Left lung (tissue), 10 donors: ENCODE measurements around the gene ADGRE3. TPM values are rescaled to one million over a fixed set of nuclear protein-coding genes. Genes with fewer than 3 reads are reported as not detected.
"Not testable (repeated sequence)": the region's sequence is repeated elsewhere in the genome, so short reads cannot be mapped to it uniquely, and the experiment has no call there.

Source experiments
- ATAC-seq: fragments of 200-7000 bp; cut with Tn5 transposase; one replicate; pipeline ENCODE4 v1.9.1; 2020; ENCODE audit warnings: moderate library complexity
- DNase-seq, 4 donors: peaks; one replicate each; pipeline ENCODE4 v3.0.0-alpha.2; 2013 to 2020
- H3K27ac ChIP-seq, 2 donors: fragments of 200-600 bp; sonication (generic) in 1 of 2; one replicate each; pipeline versions ENCODE4 v1.5.0 to v1.8.0; 2020 to 2021
- H3K27me3 ChIP-seq, 2 donors: fragments of 200-600 bp; sonication (generic) in 1 of 2; one replicate each; pipeline versions ENCODE4 v1.5.0 to v1.8.0; 2020 to 2021
- H3K36me3 ChIP-seq, 2 donors: fragments of 200-600 bp; sonication (generic) in 1 of 2; one replicate each; pipeline versions ENCODE4 v1.5.0 to v1.8.0; 2020 to 2021
- H3K4me1 ChIP-seq, 2 donors: fragments of 200-600 bp; one replicate each; pipeline ENCODE4 v1.8.0; 2021
- H3K4me3 ChIP-seq, 2 donors: fragments of 200-600 bp; sonication (generic) in 1 of 2; one replicate each; pipeline versions ENCODE4 v1.5.0 to v1.8.0; 2020 to 2021; ENCODE audit warnings: mild to moderate bottlenecking in 1 of 2
- H3K9me3 ChIP-seq, 2 donors: fragments of 200-600 bp; sonication (generic) in 1 of 2; one replicate each; pipeline versions ENCODE4 v1.5.0 to v1.8.0; 2020 to 2021
- intact Hi-C, 2 donors: fragments of 100-400 bp; cut with DNase I; formaldehyde crosslinking; loops; one replicate each; pipeline versions ENCODE4 v1.11.2 to v1.14.2; 2022
- polyA plus RNA-seq, 6 donors: library from polyadenylated mRNA; unstranded; fragments of 120-200 nt; gene quantifications; one replicate each; pipeline ENCODE4 v1.2.1, GENCODE V29; 2013; ENCODE audit not compliant: insufficient read length in 6 of 6
- total RNA-seq, 2 donors: library from RNA; stranded (reverse); fragmentation: NEBNext Ultra II Directional; extraction: Animal tissue kit (Norgen Biotek cat#: 25700); gene quantifications; one replicate each; pipeline ENCODE4 v1.2.1, GENCODE V29; 2021
- TF ChIP-seq, protein P1 (sequence below), 2 donors: fragments of 200-600 bp; sonication (generic) in 1 of 2; IDR thresholded peaks; one replicate each; pipeline versions ENCODE4 v1.5.0 to v1.8.0; 2021; ENCODE audit warnings: antibody characterized with exemption in 2 of 2
- donor health status: DM: no; HTN: yes; CAD: no.
- donor health status: DM: no; HTN: no; CAD: no.

ADGRE3 gene
- total and polyA plus RNA-seq, 8 donors = 0.13 to 0.84 (median 0.20) TPM; not detected in 2

DNA sequence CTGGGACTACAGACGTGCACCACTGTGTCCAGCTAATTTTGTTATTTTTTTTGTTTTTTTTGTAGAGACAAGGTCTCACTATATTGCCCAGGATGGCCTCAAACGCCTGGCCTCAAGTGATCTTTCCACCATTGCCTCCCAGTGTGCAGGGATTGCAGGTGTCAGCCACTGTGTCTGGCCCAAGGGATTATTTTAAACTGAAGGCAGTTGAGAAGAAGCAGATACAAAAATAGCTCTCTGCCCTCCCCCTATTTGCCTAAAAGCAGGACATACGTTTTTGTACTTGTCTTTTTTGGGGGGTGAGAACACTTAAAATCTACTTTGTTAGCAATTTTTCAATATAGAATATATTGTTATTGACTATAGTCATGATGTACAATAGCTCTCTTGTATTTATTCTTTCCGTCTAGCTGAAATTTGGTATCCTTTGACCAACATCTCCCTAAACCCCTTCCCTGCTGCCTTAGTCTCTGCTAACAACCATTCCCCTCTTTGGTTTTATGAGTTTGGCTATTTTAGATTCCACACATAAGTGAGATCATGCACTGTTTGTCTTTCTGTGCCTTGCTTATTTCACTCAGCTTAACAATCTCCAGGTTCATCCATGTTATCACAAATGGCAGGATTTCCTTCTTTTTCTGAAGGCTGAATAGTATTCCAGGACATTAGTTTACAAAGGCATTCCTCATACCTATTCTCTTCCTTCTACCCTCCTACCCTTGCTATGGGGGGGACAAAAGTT lies 34.9 kb downstream of the ADGRE3 start:
- H3K9me3 ChIP-seq = peaks cover 0 to 16% of the 10 kb centered on the region in 2 donors
- H3K27ac ChIP-seq = no peak overlapping the region
- H3K27me3 ChIP-seq = peaks cover 0 to 21% of the 10 kb centered on the region in 2 donors
- H3K36me3 ChIP-seq = no peaks in the 10 kb centered on the region
- no peak overlapping the region for H3K4me3 ChIP-seq
- DNase-seq = no peak
- TF ChIP-seq, protein P1, sequence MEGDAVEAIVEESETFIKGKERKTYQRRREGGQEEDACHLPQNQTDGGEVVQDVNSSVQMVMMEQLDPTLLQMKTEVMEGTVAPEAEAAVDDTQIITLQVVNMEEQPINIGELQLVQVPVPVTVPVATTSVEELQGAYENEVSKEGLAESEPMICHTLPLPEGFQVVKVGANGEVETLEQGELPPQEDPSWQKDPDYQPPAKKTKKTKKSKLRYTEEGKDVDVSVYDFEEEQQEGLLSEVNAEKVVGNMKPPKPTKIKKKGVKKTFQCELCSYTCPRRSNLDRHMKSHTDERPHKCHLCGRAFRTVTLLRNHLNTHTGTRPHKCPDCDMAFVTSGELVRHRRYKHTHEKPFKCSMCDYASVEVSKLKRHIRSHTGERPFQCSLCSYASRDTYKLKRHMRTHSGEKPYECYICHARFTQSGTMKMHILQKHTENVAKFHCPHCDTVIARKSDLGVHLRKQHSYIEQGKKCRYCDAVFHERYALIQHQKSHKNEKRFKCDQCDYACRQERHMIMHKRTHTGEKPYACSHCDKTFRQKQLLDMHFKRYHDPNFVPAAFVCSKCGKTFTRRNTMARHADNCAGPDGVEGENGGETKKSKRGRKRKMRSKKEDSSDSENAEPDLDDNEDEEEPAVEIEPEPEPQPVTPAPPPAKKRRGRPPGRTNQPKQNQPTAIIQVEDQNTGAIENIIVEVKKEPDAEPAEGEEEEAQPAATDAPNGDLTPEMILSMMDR (IDR thresholded peaks at IDR 0.05) = no peak
- intact Hi-C loops = no loop called here
- no peak for ATAC-seq
- H3K4me1 ChIP-seq = no peaks in the 10 kb centered on the region

DNA sequence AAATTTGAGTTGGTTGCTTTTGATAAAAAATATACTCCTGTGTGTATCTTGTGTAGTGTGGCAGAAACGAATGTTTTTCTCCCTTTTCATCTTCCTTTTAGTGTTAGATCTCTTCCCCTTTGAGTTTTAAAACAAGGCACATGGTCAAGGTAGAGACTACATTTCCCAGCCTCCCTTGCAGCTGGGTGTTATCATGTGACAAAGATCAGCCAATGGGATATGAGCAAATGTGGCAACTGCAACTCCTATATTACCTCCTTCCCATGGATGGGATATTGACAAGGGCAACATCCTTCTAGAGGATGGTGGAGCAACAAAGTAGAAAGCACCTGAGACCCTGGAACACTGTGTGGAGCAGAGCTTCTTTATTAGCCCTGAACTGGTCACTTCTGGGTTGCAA lies 42.4 kb downstream of the ADGRE3 start:
- TF ChIP-seq, protein P1 (IDR thresholded peaks at IDR 0.05) = no peak
- DNase-seq (no peak), ATAC-seq (no peak)
- intact Hi-C loops = no loop called here
- H3K27ac ChIP-seq = no peak overlapping the region
- H3K4me3 ChIP-seq = no peak overlapping the region
- H3K27me3 ChIP-seq = peaks cover 0 to 8% of the 10 kb centered on the region in 2 donors
- H3K36me3 ChIP-seq = no peaks in the 10 kb centered on the region
- H3K4me1 ChIP-seq = no peaks in the 10 kb centered on the region
- peaks cover 0 to 11% of the 10 kb centered on the region in 2 donors for H3K9me3 ChIP-seq

DNA sequence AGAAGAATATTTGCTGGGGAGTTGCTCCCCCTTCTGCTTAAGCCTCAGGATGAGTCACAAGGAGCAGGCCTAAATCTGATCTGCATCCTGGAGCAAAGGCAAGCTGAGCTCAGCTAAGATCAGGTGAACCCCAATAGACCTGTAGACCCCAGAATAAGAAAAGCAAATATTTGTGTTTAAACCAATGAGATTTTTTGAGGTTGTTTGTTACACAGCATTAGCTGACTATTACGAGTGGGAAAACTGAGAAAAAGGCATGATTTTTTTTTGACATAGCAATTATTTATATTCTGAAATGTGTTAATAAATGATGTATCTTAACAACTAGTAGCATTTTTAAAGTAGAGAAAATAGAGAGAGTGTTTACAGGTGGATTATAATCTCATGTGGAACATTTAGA lies 45.1 kb downstream of the ADGRE3 start:
- intact Hi-C loops = no loop called here
- no peak for ATAC-seq
- TF ChIP-seq, protein P1 (IDR thresholded peaks at IDR 0.05) = no peak

DNA sequence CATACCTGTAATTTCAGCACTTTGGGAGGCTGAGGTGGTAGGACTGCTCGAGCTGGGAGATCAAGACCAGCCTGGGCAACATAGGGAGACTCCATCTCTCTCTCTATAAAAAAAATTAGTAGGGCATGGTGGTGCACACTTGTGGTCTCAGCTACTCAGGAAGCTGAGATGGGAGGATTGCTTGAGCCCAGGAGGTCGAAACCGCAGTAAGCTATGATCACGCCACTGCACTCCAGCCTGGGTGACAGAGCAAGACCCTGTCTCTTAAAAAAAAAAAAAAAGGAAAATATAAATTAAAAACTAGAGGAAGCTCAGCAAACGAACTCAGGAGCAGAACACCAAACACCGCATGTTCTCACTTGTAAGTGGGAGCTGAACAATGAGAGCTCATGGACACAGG lies 50.2 kb downstream of the ADGRE3 start:
- H3K4me1 ChIP-seq, H3K36me3 ChIP-seq, ATAC-seq, H3K27ac ChIP-seq, H3K4me3 ChIP-seq, H3K27me3 ChIP-seq, DNase-seq, intact Hi-C loops: not testable (repeated sequence)
- peaks cover 0 to 12% of the 10 kb centered on the region in 2 donors for H3K9me3 ChIP-seq

More for the DNA sequence above, 45.1 kb downstream of the ADGRE3 start:
- Histone ChIP-seq H3K4me3 (no peak overlapping the region), H3K36me3 (no peaks in the 10 kb centered on the region), H3K27me3 (no peaks in the 10 kb centered on the region), H3K4me1 (no peaks in the 10 kb centered on the region), H3K27ac (no peak overlapping the region), H3K9me3 (peaks cover 0 to 11% of the 10 kb centered on the region in 2 donors)
- no peak for DNase-seq

DNA sequence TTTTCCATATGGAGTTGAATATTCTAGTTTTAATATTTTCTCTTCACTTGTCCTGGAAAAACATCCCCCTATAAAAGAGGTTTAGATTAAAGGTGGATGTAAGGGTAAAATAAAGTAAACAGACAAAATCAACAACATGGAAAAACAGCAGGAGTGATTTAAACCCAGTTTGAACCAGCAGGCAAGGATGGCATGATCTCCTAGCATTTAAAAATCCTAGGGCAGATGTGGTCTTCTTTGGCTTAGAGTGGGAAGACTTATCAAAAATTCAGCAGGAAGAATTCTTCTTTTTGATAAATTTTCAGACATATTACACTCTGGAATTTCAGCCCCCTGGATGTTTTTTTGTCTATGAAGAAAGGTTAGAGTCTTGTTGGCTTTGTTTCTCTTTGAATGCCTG lies 55.2 kb downstream of the ADGRE3 start:
- intact Hi-C loops = no loop called here
- H3K27me3 ChIP-seq = no peaks in the 10 kb centered on the region
- DNase-seq (no peak), ATAC-seq (no peak)
- H3K4me1 ChIP-seq = peaks cover 0 to 24% of the 10 kb centered on the region in 2 donors
- no peak overlapping the region for H3K27ac ChIP-seq
- TF ChIP-seq, protein P1 (IDR thresholded peaks at IDR 0.05) = no peak
- H3K9me3 ChIP-seq = peaks cover 0 to 15% of the 10 kb centered on the region in 2 donors
- no peak overlapping the region for H3K4me3 ChIP-seq
- H3K36me3 ChIP-seq = no peaks in the 10 kb centered on the region
